Measurements from ENCODE around the gene SET. TPM values are rescaled to one million over a fixed set of nuclear protein-coding genes. Genes with fewer than 3 reads are reported as not detected.

SET gene, protein sequence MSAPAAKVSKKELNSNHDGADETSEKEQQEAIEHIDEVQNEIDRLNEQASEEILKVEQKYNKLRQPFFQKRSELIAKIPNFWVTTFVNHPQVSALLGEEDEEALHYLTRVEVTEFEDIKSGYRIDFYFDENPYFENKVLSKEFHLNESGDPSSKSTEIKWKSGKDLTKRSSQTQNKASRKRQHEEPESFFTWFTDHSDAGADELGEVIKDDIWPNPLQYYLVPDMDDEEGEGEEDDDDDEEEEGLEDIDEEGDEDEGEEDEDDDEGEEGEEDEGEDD
- 273 and 299 TPM in 2 replicates for total RNA-seq

DNA sequence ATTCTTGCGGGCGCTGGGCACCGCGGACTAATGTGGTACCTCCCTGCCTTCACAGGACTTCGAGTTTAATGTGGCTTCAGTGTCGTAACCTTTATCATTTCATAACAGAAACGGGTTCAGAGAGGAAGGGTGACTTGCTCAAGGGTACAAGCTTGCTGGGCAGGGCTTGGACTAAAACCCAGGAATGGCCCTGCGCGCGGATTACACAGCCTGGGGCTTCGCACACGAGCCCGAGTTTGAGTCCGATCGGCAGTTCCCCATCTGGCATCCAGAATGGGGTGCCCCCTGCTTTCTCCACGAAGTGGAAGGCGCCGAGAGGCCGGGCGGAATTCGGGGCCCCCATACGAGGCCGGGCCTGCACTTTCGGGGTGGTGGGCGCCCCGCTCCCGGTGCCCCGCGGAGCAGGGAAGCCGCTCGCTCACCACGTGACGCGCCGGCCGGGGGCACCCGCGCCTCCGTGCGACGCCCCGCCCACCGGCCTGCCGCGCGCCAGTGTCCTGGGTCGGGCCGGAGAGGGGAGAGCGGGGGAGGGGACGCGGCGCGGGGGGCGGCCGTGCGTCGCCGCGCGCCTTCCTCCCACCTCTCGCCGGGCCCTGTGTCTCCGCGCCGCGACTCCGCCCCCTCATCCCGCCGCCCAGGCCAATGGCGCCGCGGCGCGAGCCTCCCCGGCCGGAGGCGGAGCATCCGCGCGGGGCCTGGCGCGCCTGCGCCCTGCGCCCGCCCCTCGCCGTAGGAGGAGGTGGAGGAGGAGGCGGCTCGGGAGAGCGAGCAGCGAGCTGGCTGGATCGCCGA is at the start of gene SET:
TSS of gene SET (plus strand) at position 722 of the 792 bp plus-strand sequence. CDS start 361 bp downstream, outside the sequence.

GRCh38 chr9:128656416-128657343 is 32.3 kb upstream of the SET start, which contains the start of gene DYNC2I2:
DYNC2I2 (minus strand) TSS chr9:128656847; CDS start chr9:128656726, 121 bp downstream.

GRCh38 chr9:128702445-128702948 is 13.5 kb downstream of the SET start, which contains the start of gene PKN3:
PKN3 (plus strand) TSS chr9:128702503; CDS start chr9:128702916, 413 bp downstream.

GRCh38 chr9:128723866-128724743 is 35.1 kb downstream of the SET start, which contains the start of gene ZDHHC12:
ZDHHC12 (minus strand) TSS chr9:128724127; CDS start chr9:128724093, 34 bp downstream.

Small RNA genes lying within 50 kb of the gene (small RNA-seq; reads per million reads assigned to genes)
- gene RF00017 (not detected), gene RN7SL560P (not detected)

Other genes starting within 250 kb of the SET start
- 27.7 and 41.2 TPM in 2 replicates for gene ODF2, start 233.2 kb upstream of the SET start, total RNA-seq
- gene GLE1, start 184.5 kb upstream of the SET start, total RNA-seq, result 16.1 and 30.6 TPM in 2 replicates
- 309 and 444 TPM in 2 replicates for gene SPTAN1, start 136.6 kb upstream of the SET start, total RNA-seq
- 48.3 and 59.6 TPM in 2 replicates for gene DYNC2I2, start 32.4 kb upstream of the SET start, total RNA-seq
- gene PKN3, start 13.3 kb downstream of the SET start, total RNA-seq, result 1.8 and 2.0 TPM in 2 replicates
- 82.4 and 97.1 TPM in 2 replicates for gene ZDHHC12, start 34.9 kb downstream of the SET start, total RNA-seq
- gene ZER1, start 82.7 kb downstream of the SET start, total RNA-seq, result 34.2 and 46.7 TPM in 2 replicates
- 19.6 and 25.6 TPM in 2 replicates for gene TBC1D13, start 98.0 kb downstream of the SET start, total RNA-seq
- 9.4 and 27.9 TPM in 2 replicates for gene ENDOG, start 129.3 kb downstream of the SET start, total RNA-seq
- 17.7 and 22.0 TPM in 2 replicates for gene SPOUT1, start 140.6 kb downstream of the SET start, total RNA-seq
- 3.6 and 5.1 TPM in 2 replicates for gene KYAT1, start 192.7 kb downstream of the SET start, total RNA-seq
- 27.5 and 36.5 TPM in 2 replicates for gene LRRC8A, start 192.9 kb downstream of the SET start, total RNA-seq
- 6.2 and 33.4 TPM in 2 replicates for gene PHYHD1, start 231.8 kb downstream of the SET start, total RNA-seq

Measured in placental epithelial cell (primary cell).